Subcutaneous adipose tissue (tissue), 4 donors: ENCODE measurements around the gene CLIP4. TPM values are rescaled to one million over a fixed set of nuclear protein-coding genes. Genes with fewer than 3 reads are reported as not detected.

Experiments used
- CTCF ChIP-seq: fragments of 450-650 bp; IDR thresholded peaks from one replicate; pipeline ENCODE4 v1.5.1; 2016; ENCODE audit warnings: low read depth, mild to moderate bottlenecking, control low read depth, antibody characterized with exemption, moderate library complexity
- total RNA-seq, 4 donors: library from RNA; depleted of rRNA; stranded (reverse); fragments of >200 nt; gene quantifications; one replicate each; pipeline ENCODE4 v1.1.0, GENCODE V29; 2016

Gene CLIP4
- total RNA-seq, 4 donors from 2014 or later, result 59.3 to 103 (median 96.6) TPM

- no peak for TF ChIP-seq CTCF
Measured at GRCh38 chr2:29202819-29203495, 87.7 kb downstream of the CLIP4 start.

GRCh38 chr2:29206941-29207340, 91.7 kb downstream of the CLIP4 start:
- TF ChIP-seq CTCF, result no peak

GRCh38 chr2:29207352-29208148, 92.3 kb downstream of the CLIP4 start:
- TF ChIP-seq CTCF, result no peak

GRCh38 chr2:29209551-29209950, 94.3 kb downstream of the CLIP4 start:
- TF ChIP-seq CTCF, result no peak

GRCh38 chr2:29212009-29212408, 96.8 kb downstream of the CLIP4 start:
- TF ChIP-seq CTCF, result no peak

GRCh38 chr2:29213888-29214291, 98.7 kb downstream of the CLIP4 start:
- no peak for TF ChIP-seq CTCF

GRCh38 chr2:29215073-29215472, 99.9 kb downstream of the CLIP4 start:
- TF ChIP-seq CTCF, result no peak
